Smooth muscle cell (in vitro differentiated cells): ENCODE results near the gene TBX3. TPM values are rescaled to one million over a fixed set of nuclear protein-coding genes. Genes with fewer than 3 reads are reported as not detected.

ENCODE experiments used
- DNase-seq: peaks from one replicate; lab custom pipeline; 2025; ENCODE audit not compliant: unreplicated experiment; lab: John Stamatoyannopoulos, UW
- H2AFZ ChIP-seq: fragments of 200-600 bp; sonication (generic); 2 replicates; pipeline ENCODE4 v1.6.0; 2016; ENCODE audit warnings: antibody characterized with exemption, low read depth, mild to moderate bottlenecking
- H3F3A ChIP-seq: fragments of 200-600 bp; sonication (generic); 2 replicates; pipeline ENCODE4 v1.6.0; 2017; ENCODE audit warnings: antibody characterized with exemption, low read depth
- H3K27ac ChIP-seq: fragments of 200-600 bp; sonication (generic); 2 replicates; pipeline ENCODE4 v1.5.1; 2016; ENCODE audit warnings: low read depth, mild to moderate bottlenecking
- H3K27me3 ChIP-seq: fragments of 200-600 bp; sonication (generic); 2 replicates; pipeline ENCODE4 v1.6.1; 2016; ENCODE audit warnings: low read depth, mild to moderate bottlenecking
- H3K36me3 ChIP-seq: fragments of 200-600 bp; sonication (generic); 2 replicates; pipeline ENCODE4 v1.5.1; 2016; ENCODE audit warnings: low read depth
- H3K4me1 ChIP-seq: fragments of 200-600 bp; sonication (generic); 2 replicates; pipeline ENCODE4 v1.5.1; 2016; ENCODE audit warnings: low read depth
- H3K4me2 ChIP-seq: fragments of 200-600 bp; sonication (generic); 2 replicates; pipeline ENCODE4 v1.6.0; 2016; ENCODE audit warnings: mild to moderate bottlenecking
- H3K4me3 ChIP-seq: fragments of 200-600 bp; sonication (generic); 2 replicates; pipeline ENCODE4 v1.5.1; 2016; ENCODE audit warnings: mild to moderate bottlenecking
- H3K79me2 ChIP-seq: fragments of 200-600 bp; sonication (generic); 2 replicates; pipeline ENCODE4 v1.6.0; 2016; ENCODE audit warnings: low read depth, mild to moderate bottlenecking
- H3K9ac ChIP-seq: fragments of 200-600 bp; sonication (generic); 2 replicates; pipeline ENCODE4 v1.6.0; 2016; ENCODE audit warnings: low read depth
- H3K9me3 ChIP-seq: fragments of 200-600 bp; sonication (generic); replicated peaks from 2 replicates; pipeline ENCODE4 v1.5.1; 2016; ENCODE audit warnings: low read depth
- H4K20me1 ChIP-seq: fragments of 200-600 bp; sonication (generic); 2 replicates; pipeline ENCODE4 v1.6.0; 2016; ENCODE audit warnings: low read depth
- WGBS: methylation state at CpG from one replicate; pipeline ENCODE4 v1.1.7; 2016; ENCODE audit warnings: low lambda C conversion rate; 5-methylcytosine and 5-hydroxymethylcytosine counted together
- polyA plus RNA-seq: library from polyadenylated mRNA; unstranded; fragments of >200 nt; fragmentation: Nextera tagmentation; extraction: Ambion mirVana; gene quantifications from 2 replicates; pipeline ENCODE4 v1.2.1, GENCODE V29; 2016
- total RNA-seq: library from RNA; depleted of rRNA; stranded (reverse); fragments of >200 nt; gene quantifications from 2 replicates; pipeline ENCODE4 v1.2.3, GENCODE V29; 2014
- TF ChIP-seq, protein P1 (sequence below): fragments of 200-600 bp; sonication (generic); IDR thresholded peaks from 2 replicates; pipeline ENCODE4 v1.5.1; 2017; ENCODE audit warnings: borderline replicate concordance, mild to moderate bottlenecking, antibody characterized with exemption; ENCODE audit not compliant: insufficient read depth, poor library complexity, severe bottlenecking

TBX3 gene
- total and polyA plus RNA-seq, 2 experiments from 2014 or later = 100 TPM

DNA sequence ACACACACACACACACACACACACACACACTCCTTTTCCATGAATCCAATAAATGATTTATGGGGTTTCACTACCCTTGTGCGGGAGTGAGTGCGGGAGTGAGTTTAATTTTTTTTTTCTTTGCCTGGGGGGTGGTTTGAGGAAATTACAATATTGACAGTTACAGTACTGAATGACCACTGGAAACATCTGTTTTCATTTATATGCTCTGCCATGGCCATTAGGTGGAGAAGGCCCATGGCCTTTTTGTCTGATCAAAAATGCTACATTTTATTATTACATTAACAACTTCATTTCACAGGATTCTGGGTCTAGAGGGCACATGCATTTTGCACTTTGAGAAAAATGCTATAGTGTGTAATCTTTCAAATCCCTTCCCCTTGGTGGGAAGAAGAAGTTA lies 5.9 kb downstream of the TBX3 start:
- Histone ChIP-seq H4K20me1 (peaks cover 80% of the 10 kb centered on the region), H2AFZ (no peak overlapping the region), H3K36me3 (no peaks in the 10 kb centered on the region), H3K9ac (peak overlapping the region; percentile 89), H3K4me1 (peaks cover 25% of the 10 kb centered on the region), H3K27me3 (no peaks in the 10 kb centered on the region), H3K27ac (peak overlapping the region; percentile 99), H3F3A (peaks cover 73% of the 10 kb centered on the region), H3K9me3 (no peaks in the 10 kb centered on the region), H3K4me3 (peak overlapping the region; percentile 88), H3K79me2 (peaks cover 99% of the 10 kb centered on the region), H3K4me2 (peak overlapping the region; percentile 89)
- no peak for DNase-seq
- TF ChIP-seq, protein P1, sequence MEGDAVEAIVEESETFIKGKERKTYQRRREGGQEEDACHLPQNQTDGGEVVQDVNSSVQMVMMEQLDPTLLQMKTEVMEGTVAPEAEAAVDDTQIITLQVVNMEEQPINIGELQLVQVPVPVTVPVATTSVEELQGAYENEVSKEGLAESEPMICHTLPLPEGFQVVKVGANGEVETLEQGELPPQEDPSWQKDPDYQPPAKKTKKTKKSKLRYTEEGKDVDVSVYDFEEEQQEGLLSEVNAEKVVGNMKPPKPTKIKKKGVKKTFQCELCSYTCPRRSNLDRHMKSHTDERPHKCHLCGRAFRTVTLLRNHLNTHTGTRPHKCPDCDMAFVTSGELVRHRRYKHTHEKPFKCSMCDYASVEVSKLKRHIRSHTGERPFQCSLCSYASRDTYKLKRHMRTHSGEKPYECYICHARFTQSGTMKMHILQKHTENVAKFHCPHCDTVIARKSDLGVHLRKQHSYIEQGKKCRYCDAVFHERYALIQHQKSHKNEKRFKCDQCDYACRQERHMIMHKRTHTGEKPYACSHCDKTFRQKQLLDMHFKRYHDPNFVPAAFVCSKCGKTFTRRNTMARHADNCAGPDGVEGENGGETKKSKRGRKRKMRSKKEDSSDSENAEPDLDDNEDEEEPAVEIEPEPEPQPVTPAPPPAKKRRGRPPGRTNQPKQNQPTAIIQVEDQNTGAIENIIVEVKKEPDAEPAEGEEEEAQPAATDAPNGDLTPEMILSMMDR = no peak
- 11% methylated on average over 2 of the region's 2 CpGs for WGBS

DNA sequence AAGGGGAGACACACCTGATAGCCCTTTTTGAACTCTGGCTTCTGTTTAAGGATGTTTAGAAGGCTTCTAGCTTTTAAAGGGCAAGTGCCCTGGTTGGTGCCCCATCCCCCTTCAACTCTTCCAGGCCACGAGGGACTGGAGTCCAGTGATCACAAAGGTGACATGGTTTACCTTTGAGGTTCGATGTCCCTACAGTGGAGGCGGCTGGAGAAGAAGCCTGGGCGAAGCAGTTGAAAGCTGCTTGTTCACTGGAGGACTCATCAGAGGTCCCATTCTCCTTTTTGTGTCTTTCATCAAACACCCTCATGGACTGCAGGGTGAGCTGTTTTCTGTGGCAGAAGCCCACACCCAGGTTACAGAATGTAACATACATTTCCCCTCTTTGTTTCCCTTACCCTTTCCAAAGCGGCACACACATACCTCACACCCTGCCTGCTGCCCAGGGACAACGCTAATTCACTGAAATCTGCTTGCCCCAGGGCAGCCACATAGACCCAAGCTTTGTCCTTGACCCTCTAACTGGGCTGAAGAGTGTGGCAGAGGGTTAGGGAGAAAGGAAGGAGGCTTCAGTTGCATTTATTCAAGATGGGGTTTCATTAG lies 7.7 kb downstream of the TBX3 start:
- H3K27me3 ChIP-seq = no peaks in the 10 kb centered on the region
- no peaks in the 10 kb centered on the region for H3K9me3 ChIP-seq
- WGBS = 34% methylated on average over 6 of the region's 6 CpGs
- peaks cover 40% of the 10 kb centered on the region for H3K4me1 ChIP-seq
- peak overlapping the region; percentile 88 for H3K4me3 ChIP-seq
- H3F3A ChIP-seq = peaks cover 82% of the 10 kb centered on the region
- no peak for DNase-seq
- H3K36me3 ChIP-seq = no peaks in the 10 kb centered on the region
- H4K20me1 ChIP-seq = peaks cover 78% of the 10 kb centered on the region
- no peak overlapping the region for H2AFZ ChIP-seq
- H3K9ac ChIP-seq = peak overlapping the region; percentile 89
- TF ChIP-seq, protein P1 = no peak
- peak overlapping the region; percentile 99 for H3K27ac ChIP-seq
- H3K4me2 ChIP-seq = peak overlapping the region; percentile 89
- H3K79me2 ChIP-seq = peaks cover 99% of the 10 kb centered on the region

DNA sequence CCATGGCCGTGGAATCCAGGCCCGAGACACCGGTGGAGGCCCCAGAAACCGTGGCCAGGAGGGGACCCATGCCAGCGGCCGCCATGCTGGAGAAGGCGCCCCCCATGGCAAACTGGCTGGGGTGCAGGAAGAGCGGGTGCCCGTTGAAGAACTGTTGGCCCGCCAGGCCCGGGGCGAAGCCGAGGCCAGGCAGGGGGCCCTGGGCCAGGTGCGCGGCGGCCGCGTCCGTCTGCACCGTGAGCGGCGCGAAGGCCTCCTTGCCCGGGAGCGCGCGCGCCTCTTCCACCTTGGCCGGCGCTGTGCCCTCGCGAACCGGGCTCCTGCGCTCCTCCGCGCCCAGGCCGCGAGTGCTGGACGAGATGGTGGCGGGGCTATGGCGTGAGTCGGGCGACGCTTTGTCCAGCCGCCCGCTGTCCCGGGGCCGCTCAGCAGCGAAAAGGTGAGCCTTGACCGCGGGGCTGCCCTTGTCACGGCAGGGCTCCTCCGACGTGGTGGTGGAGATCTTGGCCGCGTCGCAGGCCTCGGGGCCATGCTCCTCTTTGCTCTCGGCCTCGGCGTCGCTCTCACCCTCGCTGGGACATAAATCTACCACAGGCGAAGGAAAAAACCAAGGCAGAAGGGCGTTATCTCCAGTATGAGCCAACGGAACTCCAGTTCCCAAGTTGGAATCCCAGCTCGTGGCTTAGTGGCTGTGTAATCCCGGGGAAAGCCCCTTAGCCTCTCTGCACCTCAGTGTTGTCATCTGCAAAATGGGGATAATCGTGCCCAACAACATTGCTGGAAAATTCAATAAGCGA lies 9.5 kb downstream of the TBX3 start:
- Histone ChIP-seq H3K27ac (peak overlapping the region; percentile 99), H3K79me2 (peaks cover 95% of the 10 kb centered on the region), H3K9me3 (no peaks in the 10 kb centered on the region), H3K4me1 (peaks cover 53% of the 10 kb centered on the region), H3K4me3 (peak overlapping the region; percentile 62), H3F3A (peaks cover 88% of the 10 kb centered on the region), H3K27me3 (no peaks in the 10 kb centered on the region), H3K4me2 (peak overlapping the region; percentile 89), H3K9ac (peak overlapping the region; percentile 94), H4K20me1 (peaks cover 60% of the 10 kb centered on the region), H3K36me3 (no peaks in the 10 kb centered on the region), H2AFZ (no peak overlapping the region)
- WGBS = 34% methylated on average over 62 of the region's 70 CpGs
- DNase-seq = no peak
- TF ChIP-seq, protein P1 = no peak
